GM11168 (cell line): ENCODE data around the gene TOMM20.

Experiments
- in situ Hi-C: fragments of 300-500 bp; cut with MboI; formaldehyde crosslinking; loops from one replicate; pipeline ENCODE4 v1.12.0; 2022; ENCODE audit warnings: low sequenced_read_pairs; ENCODE audit not compliant: unreplicated experiment

Gene TOMM20

GRCh38 chr1:235138821-235139220, 10.2 kb upstream of the TOMM20 start:
- in situ Hi-C loops = no loop called here

- in situ Hi-C loops = no loop called here
These were observed 7.5 kb upstream of the TOMM20 start for GRCh38 chr1:235136111-235136510.

GRCh38 chr1:235134171-235134570, 5.5 kb upstream of the TOMM20 start:
- in situ Hi-C loops = no loop called here

GRCh38 chr1:235133086-235133485, 4.4 kb upstream of the TOMM20 start:
- in situ Hi-C loops = no loop called here

- in situ Hi-C loops = no loop called here
These were observed 3.3 kb upstream of the TOMM20 start for GRCh38 chr1:235131961-235132360.

- in situ Hi-C loops = no loop called here
These were observed 2.2 kb upstream of the TOMM20 start for GRCh38 chr1:235130766-235131270.

GRCh38 chr1:235129774-235130570, 1.3 kb upstream of the TOMM20 start:
- in situ Hi-C loops = no loop called here

- in situ Hi-C loops = no loop called here
These were observed 743 bp downstream of the TOMM20 start for GRCh38 chr1:235127732-235128455.

- in situ Hi-C loops = no loop called here
These were observed 1.4 kb downstream of the TOMM20 start for GRCh38 chr1:235127203-235127602.

GRCh38 chr1:235124665-235125064, 4.0 kb downstream of the TOMM20 start:
- in situ Hi-C loops = no loop called here

- in situ Hi-C loops = no loop called here
These were observed 4.5 kb downstream of the TOMM20 start for GRCh38 chr1:235124111-235124510.

GRCh38 chr1:235122348-235122747, 6.3 kb downstream of the TOMM20 start:
- in situ Hi-C loops = no loop called here

GRCh38 chr1:235113183-235113917, 15.3 kb downstream of the TOMM20 start:
- in situ Hi-C loops = no loop called here

GRCh38 chr1:235112297-235113182, 16.1 kb downstream of the TOMM20 start:
- in situ Hi-C loops = no loop called here

- in situ Hi-C loops = no loop called here
These were observed 17.5 kb downstream of the TOMM20 start for GRCh38 chr1:235111107-235111506.

- in situ Hi-C loops = no loop called here
These were observed 19.8 kb downstream of the TOMM20 start for GRCh38 chr1:235108876-235109275.

GRCh38 chr1:235108185-235108593, 20.4 kb downstream of the TOMM20 start:
- in situ Hi-C loops = no loop called here

GRCh38 chr1:235107368-235108184, 21.1 kb downstream of the TOMM20 start:
- in situ Hi-C loops = no loop called here

- in situ Hi-C loops = no loop called here
These were observed 22.2 kb downstream of the TOMM20 start for GRCh38 chr1:235106457-235106856.
